Measurements from ENCODE around the gene SLC2A4.

Gene SLC2A4

GRCh38 chr17:7280519-7281073 is 922 bp upstream of the SLC2A4 start:
- peak; percentile 83 for DNase-seq

- DNase-seq, result no peak
Measured at GRCh38 chr17:7281953-7282751, 634 bp downstream of the SLC2A4 start.

- no peak for DNase-seq
Measured at GRCh38 chr17:7282752-7283321, 1.3 kb downstream of the SLC2A4 start.

DNA sequence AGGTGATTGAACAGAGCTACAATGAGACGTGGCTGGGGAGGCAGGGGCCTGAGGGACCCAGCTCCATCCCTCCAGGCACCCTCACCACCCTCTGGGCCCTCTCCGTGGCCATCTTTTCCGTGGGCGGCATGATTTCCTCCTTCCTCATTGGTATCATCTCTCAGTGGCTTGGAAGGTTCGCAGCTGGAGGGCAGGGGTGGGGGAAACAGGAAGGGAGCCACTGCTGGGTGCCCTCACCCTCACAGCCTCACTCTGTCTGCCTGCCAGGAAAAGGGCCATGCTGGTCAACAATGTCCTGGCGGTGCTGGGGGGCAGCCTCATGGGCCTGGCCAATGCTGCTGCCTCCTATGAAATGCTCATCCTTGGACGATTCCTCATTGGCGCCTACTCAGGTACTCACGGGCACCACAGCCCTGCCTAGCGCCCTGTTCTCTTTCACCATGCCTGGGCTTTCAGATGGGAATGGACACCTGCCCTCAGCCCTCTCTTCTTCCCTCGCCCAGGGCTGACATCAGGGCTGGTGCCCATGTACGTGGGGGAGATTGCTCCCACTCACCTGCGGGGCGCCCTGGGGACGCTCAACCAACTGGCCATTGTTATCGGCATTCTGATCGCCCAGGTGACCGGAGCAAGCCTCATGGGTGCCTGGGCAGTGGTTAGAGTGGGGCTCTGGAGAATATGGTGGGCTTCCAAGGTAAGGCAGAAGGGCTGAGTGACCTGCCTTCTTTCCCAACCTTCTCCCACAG is 2.1 kb downstream of the SLC2A4 start:
- no peak for DNase-seq

DNA sequence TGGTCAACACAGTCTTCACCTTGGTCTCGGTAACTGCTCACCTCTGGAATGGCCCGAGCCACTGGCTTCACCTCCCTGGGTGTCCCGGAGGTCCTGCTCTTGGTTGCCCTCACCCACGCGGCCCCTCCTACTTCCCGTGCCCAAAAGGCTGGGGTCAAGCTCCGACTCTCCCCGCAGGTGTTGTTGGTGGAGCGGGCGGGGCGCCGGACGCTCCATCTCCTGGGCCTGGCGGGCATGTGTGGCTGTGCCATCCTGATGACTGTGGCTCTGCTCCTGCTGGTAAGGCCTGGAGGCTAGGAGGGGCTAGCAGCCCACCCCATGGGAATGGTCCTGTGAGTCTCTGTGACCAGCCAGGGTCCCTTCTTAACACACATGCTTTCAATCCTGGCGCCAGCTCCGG is 3.4 kb downstream of the SLC2A4 start:
- no peak for DNase-seq

DNA sequence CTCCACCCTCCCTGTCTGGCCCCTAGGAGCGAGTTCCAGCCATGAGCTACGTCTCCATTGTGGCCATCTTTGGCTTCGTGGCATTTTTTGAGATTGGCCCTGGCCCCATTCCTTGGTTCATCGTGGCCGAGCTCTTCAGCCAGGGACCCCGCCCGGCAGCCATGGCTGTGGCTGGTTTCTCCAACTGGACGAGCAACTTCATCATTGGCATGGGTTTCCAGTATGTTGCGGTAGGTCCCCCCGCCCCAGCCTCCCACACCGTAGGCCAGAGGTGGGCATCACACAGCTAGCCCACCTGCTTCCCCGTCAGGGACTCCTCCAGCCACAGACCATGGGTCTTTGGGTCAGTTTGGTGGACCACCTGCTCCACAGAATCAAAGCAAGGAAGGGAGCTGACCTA is 4.2 kb downstream of the SLC2A4 start:
- no peak for DNase-seq

DNA sequence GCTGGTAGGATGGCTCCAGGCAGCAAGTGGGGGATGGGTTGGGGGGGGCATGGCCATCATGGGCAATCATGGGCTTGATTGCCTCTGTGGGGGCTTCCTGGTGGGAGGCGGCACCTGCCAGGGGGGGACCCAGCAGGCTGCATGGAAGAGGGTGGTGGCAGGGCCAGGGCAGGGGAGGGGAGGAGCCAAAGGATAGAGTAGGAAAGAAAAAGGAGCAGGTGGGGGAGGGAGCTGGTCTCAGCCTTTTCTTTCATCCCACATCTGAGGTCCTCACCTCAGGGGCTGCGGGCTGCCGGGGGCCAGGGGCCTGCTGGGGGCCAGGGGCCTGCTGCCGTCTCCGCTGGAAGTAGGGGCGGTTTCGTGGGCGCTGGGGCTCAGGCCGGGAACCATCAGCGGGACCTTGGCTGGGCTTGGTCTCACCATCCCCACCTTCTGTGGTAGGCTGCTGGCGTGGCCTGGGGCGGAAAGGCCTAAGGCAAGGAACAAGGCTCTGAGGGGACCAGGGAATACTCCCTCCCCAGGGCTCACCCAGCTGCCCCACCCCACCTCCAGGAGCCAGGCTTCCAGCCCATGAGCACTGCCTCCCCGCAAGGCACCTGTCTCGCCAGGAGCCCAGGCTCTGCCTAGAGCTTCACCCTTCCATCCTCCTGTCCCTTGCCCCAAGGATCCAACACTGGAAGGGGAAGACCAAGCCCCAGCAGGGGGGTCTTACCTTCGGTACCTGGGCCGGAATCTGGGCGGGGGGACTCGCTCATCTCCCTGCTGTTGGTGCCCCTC is 7.9 kb downstream of the SLC2A4 start:
- no peak for DNase-seq

DNA sequence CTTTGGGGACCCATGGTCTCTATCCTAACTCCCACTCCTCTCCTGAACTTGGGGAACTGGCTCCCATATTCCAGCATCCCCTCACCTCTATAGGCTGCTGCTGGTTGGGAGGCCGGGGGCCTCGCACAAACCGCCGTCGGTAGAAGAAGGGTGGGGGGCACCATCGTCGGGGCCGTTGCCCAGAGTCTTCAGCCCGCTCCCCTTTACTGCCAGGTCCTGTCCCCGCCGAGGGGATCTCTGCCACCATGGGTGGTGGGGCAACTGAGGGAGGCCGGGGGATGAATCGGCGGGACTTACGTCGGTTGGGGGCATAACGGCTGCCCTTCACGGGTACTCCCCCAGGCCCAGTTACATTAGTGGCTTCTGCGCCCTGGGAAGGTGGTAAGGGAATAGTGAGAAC is 8.6 kb downstream of the SLC2A4 start:
- DNase-seq, result no peak

DNA sequence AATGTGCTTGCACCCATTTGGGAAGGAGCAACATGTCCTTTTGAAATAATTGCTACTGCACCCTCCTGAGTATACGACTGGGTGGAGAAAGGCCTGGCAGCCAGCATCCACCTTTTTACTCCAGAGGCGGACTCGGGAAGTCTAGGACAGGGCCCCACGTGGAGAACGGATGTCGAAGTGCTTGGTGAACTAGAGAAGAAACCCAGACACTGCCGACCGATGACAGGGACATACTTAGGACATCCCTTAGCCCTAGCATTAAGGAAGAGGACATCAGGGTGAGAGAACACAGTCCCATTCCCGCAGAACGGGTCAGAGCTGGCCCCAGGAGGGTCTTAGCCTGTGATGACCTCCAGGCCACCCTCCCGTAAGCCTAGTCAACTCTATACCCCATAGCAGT is 9.2 kb downstream of the SLC2A4 start:
- DNase-seq, result no peak

- DNase-seq, result no peak
Measured at GRCh38 chr17:7292194-7292593, 10.7 kb downstream of the SLC2A4 start.

GRCh38 chr17:7292729-7293128 is 11.2 kb downstream of the SLC2A4 start:
- DNase-seq, result no peak

DNA sequence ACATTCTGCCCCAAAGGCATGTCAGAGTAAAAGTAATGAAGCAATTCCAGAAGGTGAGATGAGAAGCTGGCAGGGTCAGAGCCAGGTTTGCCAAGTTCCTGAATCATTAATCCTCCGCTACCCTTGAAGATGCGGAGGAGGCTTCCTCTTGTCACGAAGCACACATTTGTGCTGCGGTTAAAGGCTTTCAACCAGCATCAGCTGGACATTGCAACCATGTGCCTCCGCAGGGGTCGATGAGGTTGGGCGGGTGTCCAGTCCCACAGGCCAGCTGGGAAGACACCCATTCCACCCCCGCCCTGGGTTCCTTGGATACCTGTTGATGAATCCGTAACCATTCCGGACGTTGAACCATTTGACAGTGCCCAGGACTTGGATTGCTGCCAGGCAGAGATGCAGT is 11.6 kb downstream of the SLC2A4 start:
- DNase-seq, result no peak

GRCh38 chr17:7293816-7294613 is 12.5 kb downstream of the SLC2A4 start:
- DNase-seq, result no peak

DNA sequence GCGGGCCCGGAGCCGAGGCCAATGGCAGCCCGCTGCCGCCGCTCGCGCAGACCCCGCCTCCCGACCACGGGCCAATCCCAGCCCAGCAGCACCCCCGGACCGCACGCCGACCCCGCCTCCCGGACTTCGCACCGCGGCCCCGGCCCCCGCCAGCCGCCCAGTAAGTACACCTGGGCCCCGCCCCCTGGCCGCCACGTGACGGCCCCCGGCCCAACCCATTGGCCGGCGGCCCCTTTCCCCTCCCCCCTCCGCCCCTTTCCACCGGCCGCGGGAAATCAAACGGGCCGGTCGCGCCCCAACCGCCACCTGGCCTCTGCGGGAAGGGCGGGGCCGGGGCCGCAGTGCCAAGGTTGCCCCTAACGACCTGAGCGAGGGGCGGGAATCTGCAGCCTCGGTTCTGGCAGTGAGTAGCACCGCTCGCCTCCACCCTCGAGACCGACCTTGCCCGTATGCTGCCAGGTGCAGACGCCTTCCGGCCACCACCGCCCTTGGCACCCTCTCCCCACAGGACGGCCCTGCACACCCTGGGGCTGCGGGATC is 13.2 kb downstream of the SLC2A4 start, which contains the start of gene YBX2:
TSS of gene YBX2 (minus strand) at position 26 of the 540 bp plus-strand sequence. CDS start 139 bp downstream, outside the sequence.
- peak; percentile 27 for DNase-seq

- DNase-seq, result no peak
Measured at GRCh38 chr17:7295230-7296180, 14.0 kb downstream of the SLC2A4 start.

DNA sequence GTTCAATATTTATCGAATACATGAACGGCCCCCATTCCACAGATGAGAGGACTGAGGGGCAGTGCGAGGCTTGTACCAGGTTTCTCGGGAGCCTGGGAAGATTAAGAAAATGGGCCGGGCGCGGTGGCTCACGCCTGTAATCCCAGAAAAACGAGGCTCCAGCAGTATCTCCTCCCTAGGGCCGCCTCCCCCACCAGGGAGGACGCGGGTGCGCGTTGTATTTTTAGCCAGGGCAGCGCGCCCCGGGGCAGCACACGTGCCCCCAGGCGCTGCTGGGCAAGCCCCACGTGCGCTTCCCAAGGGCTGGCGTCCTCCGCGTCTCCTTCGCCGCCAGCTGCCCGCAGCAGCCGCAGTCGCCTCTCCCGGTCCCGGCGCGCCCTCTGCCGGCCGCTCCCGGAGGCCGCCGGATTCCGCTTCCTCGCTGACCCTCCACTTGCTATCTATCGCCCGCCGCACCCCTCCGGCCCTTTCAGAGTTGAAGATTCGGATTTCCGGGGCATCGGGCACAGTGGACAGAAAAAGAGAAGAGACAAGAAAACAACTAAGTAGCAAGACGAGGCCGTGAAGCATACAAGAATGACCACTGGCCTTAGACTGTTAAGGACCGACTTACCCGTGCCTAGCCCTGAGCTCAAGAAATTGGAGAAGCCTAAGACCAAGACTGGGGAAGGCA is 14.8 kb downstream of the SLC2A4 start:
- peak; percentile 30 for DNase-seq

DNA sequence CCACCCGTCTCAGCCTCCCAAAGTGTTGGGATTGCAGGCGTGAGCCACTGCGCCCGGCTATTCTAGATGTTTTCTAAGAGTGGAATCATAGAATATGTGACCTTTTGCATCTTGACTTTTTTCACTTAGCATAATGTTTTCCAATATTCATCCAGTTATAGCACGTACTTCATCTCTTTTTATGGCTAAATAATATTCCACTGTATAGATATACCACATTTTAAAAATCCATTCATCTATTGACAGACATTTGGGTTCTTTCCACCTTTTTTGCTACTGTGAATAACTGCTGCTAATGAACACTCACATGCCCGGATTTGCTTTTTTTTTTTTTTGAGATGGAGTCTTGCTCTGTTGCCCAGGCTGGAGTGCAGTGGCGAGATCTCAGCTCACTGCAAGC is 22.7 kb downstream of the SLC2A4 start:
- no peak for DNase-seq

GRCh38 chr17:7306911-7307685 is 25.6 kb downstream of the SLC2A4 start, which contains the start of gene EIF5A:
EIF5A (plus strand) TSS chr17:7307628; CDS start chr17:7309636, 2,008 bp downstream.
- peak; percentile 99 for DNase-seq

All from NCI-H1694 treated with DMSO at 0.1 percent for 48 hours (cell line).